PFSK-1 (cell line): ENCODE results near the gene GTF2H2C.

Experiments
- FOXP2 ChIP-seq: optimal IDR thresholded peaks from 2 replicates; pipeline ENCODE3; 2011; ENCODE audit warnings: borderline replicate concordance, control low read depth, inconsistent platforms; ENCODE audit not compliant: insufficient read depth; ENCODE audit errors: extremely low read length, extremely low read depth
- POLR2AphosphoS5 ChIP-seq: IDR thresholded peaks from 2 replicates; pipeline ENCODE4 v1.6.1; 2012; ENCODE audit warnings: low read depth, mild to moderate bottlenecking, control low read depth, low read length, moderate library complexity
- TAF1 ChIP-seq: IDR thresholded peaks from 2 replicates; pipeline ENCODE4 v1.6.1; 2012; ENCODE audit warnings: low read length, control low read depth, borderline replicate concordance; ENCODE audit not compliant: insufficient read depth
- TF ChIP-seq, protein P1 (sequence below), 2 experiments: IDR thresholded peaks; 2 replicates each; pipeline versions ENCODE4 v1.6.1 to v1.8.0; 2011 to 2012; ENCODE audit warnings: low read depth in 2 of 2, low read length in 2 of 2, control low read depth in 1 of 2, inconsistent platforms in 1 of 2, mild to moderate bottlenecking in 1 of 2, moderate library complexity in 1 of 2; ENCODE audit not compliant: insufficient read depth in 1 of 2

DNA sequence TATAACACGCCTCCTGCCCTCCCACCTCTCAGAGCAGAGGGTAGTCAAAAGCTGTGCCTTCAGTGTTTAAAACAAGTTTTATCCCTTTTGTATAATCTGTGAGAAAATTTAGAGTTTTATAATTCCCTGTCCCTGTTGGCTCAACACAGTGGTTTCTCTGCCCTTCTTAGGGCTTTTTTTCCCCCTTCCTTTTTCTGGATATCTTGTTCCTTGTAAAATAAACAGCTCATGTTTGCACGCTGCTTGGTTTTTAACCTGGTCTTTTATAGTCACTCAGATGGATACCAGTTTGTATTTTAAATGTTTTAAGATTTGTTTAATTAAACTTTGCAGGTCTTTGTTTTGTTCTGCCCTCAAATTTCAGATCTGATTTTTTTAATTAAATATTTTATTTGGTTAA, 40.7 kb upstream of the GTF2H2C start:
- TF ChIP-seq TAF1 (no peak), FOXP2 (no peak), POLR2AphosphoS5 (no peak)
- TF ChIP-seq, protein P1, sequence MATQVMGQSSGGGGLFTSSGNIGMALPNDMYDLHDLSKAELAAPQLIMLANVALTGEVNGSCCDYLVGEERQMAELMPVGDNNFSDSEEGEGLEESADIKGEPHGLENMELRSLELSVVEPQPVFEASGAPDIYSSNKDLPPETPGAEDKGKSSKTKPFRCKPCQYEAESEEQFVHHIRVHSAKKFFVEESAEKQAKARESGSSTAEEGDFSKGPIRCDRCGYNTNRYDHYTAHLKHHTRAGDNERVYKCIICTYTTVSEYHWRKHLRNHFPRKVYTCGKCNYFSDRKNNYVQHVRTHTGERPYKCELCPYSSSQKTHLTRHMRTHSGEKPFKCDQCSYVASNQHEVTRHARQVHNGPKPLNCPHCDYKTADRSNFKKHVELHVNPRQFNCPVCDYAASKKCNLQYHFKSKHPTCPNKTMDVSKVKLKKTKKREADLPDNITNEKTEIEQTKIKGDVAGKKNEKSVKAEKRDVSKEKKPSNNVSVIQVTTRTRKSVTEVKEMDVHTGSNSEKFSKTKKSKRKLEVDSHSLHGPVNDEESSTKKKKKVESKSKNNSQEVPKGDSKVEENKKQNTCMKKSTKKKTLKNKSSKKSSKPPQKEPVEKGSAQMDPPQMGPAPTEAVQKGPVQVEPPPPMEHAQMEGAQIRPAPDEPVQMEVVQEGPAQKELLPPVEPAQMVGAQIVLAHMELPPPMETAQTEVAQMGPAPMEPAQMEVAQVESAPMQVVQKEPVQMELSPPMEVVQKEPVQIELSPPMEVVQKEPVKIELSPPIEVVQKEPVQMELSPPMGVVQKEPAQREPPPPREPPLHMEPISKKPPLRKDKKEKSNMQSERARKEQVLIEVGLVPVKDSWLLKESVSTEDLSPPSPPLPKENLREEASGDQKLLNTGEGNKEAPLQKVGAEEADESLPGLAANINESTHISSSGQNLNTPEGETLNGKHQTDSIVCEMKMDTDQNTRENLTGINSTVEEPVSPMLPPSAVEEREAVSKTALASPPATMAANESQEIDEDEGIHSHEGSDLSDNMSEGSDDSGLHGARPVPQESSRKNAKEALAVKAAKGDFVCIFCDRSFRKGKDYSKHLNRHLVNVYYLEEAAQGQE (IDR thresholded peaks at IDR 0.05; ENCODE audit: insufficient read depth in 1 of 2, low read depth in 2 of 2, low read length in 2 of 2) = no peak
